RWPE2 (cell line): ENCODE results near the gene GRIN3B.
A peak's percentile ranks its signal among the peaks of the same experiment; 100 is the strongest.
"Not testable (repeated sequence)": the region's sequence is repeated elsewhere in the genome, so short reads cannot be mapped to it uniquely, and the experiment has no call there.

Source experiments
- ATAC-seq: fragments of 200-7000 bp; cut with Tn5 transposase; 3 replicates; pipeline ENCODE4 v1.9.1; 2021; ENCODE audit warnings: low read depth
- DNase-seq: peaks from one replicate; pipeline ENCODE4 v3.0.0-alpha.2; 2020; ENCODE audit warnings: low spot score
- H3K27ac ChIP-seq: fragments of 450-650 bp; 2 replicates; pipeline ENCODE4 v1.5.1; 2017; ENCODE audit warnings: mild to moderate bottlenecking; ENCODE audit not compliant: poor library complexity, severe bottlenecking
- H3K27me3 ChIP-seq: fragments of 250-450 bp; sonication (Bioruptor Pico); 2 replicates; pipeline ENCODE4 v1.5.1; 2021; ENCODE audit warnings: mild to moderate bottlenecking, moderate library complexity; ENCODE audit not compliant: insufficient read depth, poor library complexity, severe bottlenecking
- H3K36me3 ChIP-seq: fragments of 250-450 bp; sonication (Bioruptor Pico); 2 replicates; pipeline ENCODE4 v1.5.1; 2020; ENCODE audit warnings: low read depth, mild to moderate bottlenecking, moderate library complexity
- H3K4me1 ChIP-seq: fragments of 250-450 bp; sonication (Bioruptor Pico); 2 replicates; pipeline ENCODE4 v1.5.1; 2021; ENCODE audit warnings: mild to moderate bottlenecking, moderate library complexity; ENCODE audit not compliant: insufficient read depth, poor library complexity, severe bottlenecking
- H3K4me3 ChIP-seq: fragments of 250-450 bp; sonication (Bioruptor Pico); 2 replicates; pipeline ENCODE4 v1.5.1; 2021; ENCODE audit warnings: mild to moderate bottlenecking, moderate library complexity; ENCODE audit not compliant: severe bottlenecking
- H3K9me3 ChIP-seq: fragments of 250-450 bp; sonication (Bioruptor Pico); 2 replicates; pipeline ENCODE4 v1.5.1; 2021; ENCODE audit warnings: mild to moderate bottlenecking, moderate library complexity; ENCODE audit not compliant: severe bottlenecking
- CTCF ChIP-seq: fragments of 450-650 bp; IDR thresholded peaks from one replicate; pipeline ENCODE4 v1.5.1; 2017; ENCODE audit warnings: mild to moderate bottlenecking, moderate library complexity; ENCODE audit not compliant: poor library complexity, severe bottlenecking

Gene GRIN3B

GRCh38 chr19:1020868-1021425, 20.7 kb downstream of the GRIN3B start, which contains the start of gene TMEM259:
TSS of gene TMEM259 (minus strand) at chr19:1021123. CDS start at chr19:1020996, 127 bp downstream.
- no peaks in the 10 kb centered on the region for H3K27me3 ChIP-seq
- DNase-seq (peak; percentile 95), ATAC-seq (peak; percentile 61)
- no peaks in the 10 kb centered on the region for H3K9me3 ChIP-seq
- H3K27ac ChIP-seq: peak within 1 kb of the TSS; percentile 84
- TF ChIP-seq CTCF: no peak
- no peaks in the 10 kb centered on the region; the same call in 1 of the 2 replicates for H3K36me3 ChIP-seq
- peak within 1 kb of the TSS; percentile 62 for H3K4me3 ChIP-seq
- peaks cover 23% of the 10 kb centered on the region for H3K4me1 ChIP-seq

GRCh38 chr19:1023883-1024188, 23.6 kb downstream of the GRIN3B start:
- H3K36me3 ChIP-seq, H3K27me3 ChIP-seq, H3K9me3 ChIP-seq, DNase-seq, H3K27ac ChIP-seq, ATAC-seq, H3K4me3 ChIP-seq, H3K4me1 ChIP-seq: not testable (repeated sequence)

GRCh38 chr19:1025080-1025479, 24.9 kb downstream of the GRIN3B start:
- not testable (repeated sequence) for H3K4me1 ChIP-seq, H3K36me3 ChIP-seq, H3K27ac ChIP-seq, DNase-seq, H3K27me3 ChIP-seq, H3K9me3 ChIP-seq, ATAC-seq, H3K4me3 ChIP-seq

- Histone ChIP-seq H3K27me3 (no peaks in the 10 kb centered on the region), H3K4me1 (no peaks in the 10 kb centered on the region), H3K27ac (peak within 1 kb of the TSS; percentile 96), H3K9me3 (no peaks in the 10 kb centered on the region), H3K36me3 (peaks cover 16% of the 10 kb centered on the region), H3K4me3 (peak within 1 kb of the TSS; percentile 90)
- no peak for TF ChIP-seq CTCF
- no peak for DNase-seq
- ATAC-seq: peak; percentile 76
These were observed 26.0 kb downstream of the GRIN3B start, which contains the start of gene CNN2 for GRCh38 chr19:1025960-1026782. TSS of gene CNN2 (plus strand) at chr19:1026608. CDS start at chr19:1026662, 54 bp downstream.

- peak overlapping the region; percentile 90 for H3K4me3 ChIP-seq
These were observed 26.8 kb downstream of the GRIN3B start for GRCh38 chr19:1026783-1027649.

More at GRCh38 chr19:1026783-1027649, 26.8 kb downstream of the GRIN3B start:
- ATAC-seq (peak; percentile 3; the same call in 2 of the 3 replicates), DNase-seq (no peak)
- no peaks in the 10 kb centered on the region for H3K4me1 ChIP-seq
- H3K36me3 ChIP-seq: peaks cover 23% of the 10 kb centered on the region
- H3K27me3 ChIP-seq: no peaks in the 10 kb centered on the region
- no peak for TF ChIP-seq CTCF
- H3K27ac ChIP-seq: peak overlapping the region; percentile 96
- H3K9me3 ChIP-seq: no peaks in the 10 kb centered on the region
